Endothelial cell of umbilical vein (primary cell): ENCODE measurements around the gene HIKESHI. TPM values are rescaled to one million over a fixed set of nuclear protein-coding genes. Genes with fewer than 3 reads are reported as not detected.

ENCODE experiments used
- BruUV-seq: library from RNA; stranded (reverse); fragments of 400-500 nt; replicated peaks from 2 replicates; lab custom pipeline; 2021; lab: Mats Ljungman, UMichigan
- CTCF ChIA-PET: fragments of 300-600, 350-600 bp; sonication (Branson Sonifier 250); formaldehyde crosslinking; loops from one replicate; lab custom pipeline; 2021; ENCODE audit warnings: antibody characterized with exemption, inconsistent platforms; lab: Charles Lee
- POLR2A ChIA-PET: fragments of 300-600, 350-600 bp; sonication (Branson Sonifier 250); formaldehyde crosslinking; loops from one replicate; lab custom pipeline; 2021; ENCODE audit warnings: antibody characterized with exemption, inconsistent platforms; lab: Charles Lee
- DNase-seq: peaks from one replicate; pipeline ENCODE4 v3.0.0-alpha.2; 2011; ENCODE audit warnings: low read depth, low spot score
- FAIRE-seq: peaks from 2 replicates; lab custom pipeline; 2011; peaks lifted over from hg19 to GRCh38; lab: Jason Lieb, UNC
- H2AFZ ChIP-seq: 2 replicates; pipeline ENCODE4 v1.6.0; 2012; ENCODE audit warnings: low read depth, low read length, control low read depth, inconsistent platforms
- H3K27ac ChIP-seq: 2 replicates; pipeline ENCODE4 v1.5.1; 2011; ENCODE audit warnings: low read depth, mild to moderate bottlenecking, control low read depth, low read length, moderate library complexity; ENCODE audit not compliant: insufficient read depth
- H3K27me3 ChIP-seq, 2 experiments: 2 replicates each; pipeline versions ENCODE4 v1.6.0 to v1.6.1; 2011; ENCODE audit warnings: low read length in 2 of 2, mixed read lengths in 1 of 2; ENCODE audit not compliant: control insufficient read depth in 2 of 2, insufficient read depth in 2 of 2
- H3K36me3 ChIP-seq, 2 experiments: 2 replicates in 1 of 2; 3 replicates in 1 of 2; pipeline ENCODE4 v1.5.1; 2011; ENCODE audit warnings: low read length in 2 of 2, mild to moderate bottlenecking in 1 of 2, moderate library complexity in 1 of 2; ENCODE audit not compliant: control insufficient read depth in 2 of 2, insufficient read depth in 2 of 2; ENCODE audit errors: extremely low read depth in 1 of 2
- H3K4me1 ChIP-seq: 3 replicates; pipeline ENCODE4 v1.5.1; 2011; ENCODE audit warnings: mild to moderate bottlenecking, low read length; ENCODE audit not compliant: control insufficient read depth, insufficient read depth; ENCODE audit errors: extremely low read depth
- H3K4me2 ChIP-seq: 2 replicates; pipeline ENCODE4 v1.6.1; 2011; ENCODE audit warnings: low read length, control low read depth, mixed read lengths; ENCODE audit not compliant: insufficient read depth
- H3K4me3 ChIP-seq, 3 experiments: fragments of 200-600 bp in 1 of 3; sonication (generic), shearing (Covaris generic) in 1 of 3; replicated peaks in 1 of 3; 2 replicates each; pipeline ENCODE4 v1.5.1; 2011 to 2016; ENCODE audit warnings: control low read depth in 3 of 3, low read length in 3 of 3, mild to moderate bottlenecking in 2 of 3, inconsistent platforms in 1 of 3, low read depth in 1 of 3, moderate library complexity in 1 of 3; ENCODE audit not compliant: insufficient read depth in 1 of 3
- H3K79me2 ChIP-seq: 2 replicates; pipeline ENCODE4 v1.6.0; 2012; ENCODE audit warnings: low read length, inconsistent platforms; ENCODE audit not compliant: control insufficient read depth, insufficient read depth
- H3K9ac ChIP-seq: replicated peaks from 2 replicates; pipeline ENCODE3; 2011; ENCODE audit warnings: low read length, control low read depth; ENCODE audit not compliant: insufficient read depth; ENCODE audit errors: extremely low read depth
- H3K9me1 ChIP-seq: replicated peaks from 3 replicates; pipeline ENCODE4 v1.6.0; 2011; ENCODE audit warnings: mild to moderate bottlenecking, low read length; ENCODE audit not compliant: control insufficient read depth, insufficient read depth; ENCODE audit errors: extremely low read depth
- H3K9me3 ChIP-seq: replicated peaks from 2 replicates; pipeline ENCODE4 v1.5.1; 2012; ENCODE audit warnings: low read length, inconsistent platforms; ENCODE audit not compliant: control insufficient read depth, insufficient read depth
- H4K20me1 ChIP-seq: replicated peaks from 2 replicates; pipeline ENCODE3; 2011; ENCODE audit warnings: mild to moderate bottlenecking, low read length; ENCODE audit not compliant: control insufficient read depth, insufficient read depth; ENCODE audit errors: extremely low read depth
- CTCF ChIP-seq, 2 donors: IDR thresholded peaks; 1 replicate in 1 of 2; 2 replicates in 1 of 2; pipeline ENCODE4 v1.5.1; 2011; ENCODE audit warnings: low read length in 2 of 2, mild to moderate bottlenecking in 2 of 2, moderate library complexity in 2 of 2, control low read depth in 1 of 2, inconsistent platforms in 1 of 2, low read depth in 1 of 2; ENCODE audit not compliant: insufficient read depth in 1 of 2; ENCODE audit errors: extremely low read depth in 1 of 2
- JUN ChIP-seq: IDR thresholded peaks from 2 replicates; pipeline ENCODE4 v1.6.1; 2011; ENCODE audit warnings: borderline replicate concordance, low read depth; ENCODE audit not compliant: insufficient read length, insufficient read depth
- MAX ChIP-seq: IDR thresholded peaks from 2 replicates; pipeline ENCODE4 v1.6.1; 2011; ENCODE audit not compliant: insufficient read depth, insufficient read length
- MYC ChIP-seq: IDR thresholded peaks from one replicate; pipeline ENCODE4 v1.6.1; 2011; ENCODE audit warnings: mild to moderate bottlenecking, low read depth, low read length
- POLR2A ChIP-seq: IDR thresholded peaks from 2 replicates; pipeline ENCODE4 v1.6.1; 2012; ENCODE audit warnings: low read depth, mild to moderate bottlenecking, control low read depth, low read length
- dilution Hi-C: fragments of 300-500 bp; cut with MboI; formaldehyde crosslinking; loops from one replicate; pipeline ENCODE4 v1.15.0; 2019; ENCODE audit warnings: low sequenced_read_pairs; ENCODE audit not compliant: extremely low pct_ligation_motif_present
- intact Hi-C: fragments of 100-400 bp; cut with micrococcal nuclease; formaldehyde crosslinking; loops from one replicate; pipeline ENCODE4 v1.10.0; 2022
- polyA plus RNA-seq, 4 experiments: library from polyadenylated mRNA; depleted of rRNA in 3 of 4; stranded (reverse) in 3 of 4; unstranded in 1 of 4; fragments of >200 nt; gene quantifications; 2 replicates each; pipeline versions ENCODE4 v1.2.1 to v1.2.3, GENCODE V29; 2011 to 2012; ENCODE audit warnings: missing spikeins in 1 of 4
- total RNA-seq: library from RNA; stranded (reverse); gene quantifications from 2 replicates; pipeline ENCODE4 v1.2.3, GENCODE V29; 2021

The HIKESHI gene
- total and polyA plus RNA-seq, 2 donors (not counting 3 experiments of a cell fraction or from before 2014, with no cell fraction given), result 40.2 to 66.9 TPM

- DNase-seq (no peak), FAIRE-seq (no peak)
- ChIA-PET POLR2A (no interaction called here), CTCF (interaction anchor here (0.7 to 1.4 kb wide), 3 partner anchors 9 to 420 kb away, joined by 3 to 6 read pairs (median 4); partner anchors contain the start of gene CCDC83)
- dilution Hi-C loops (no loop called here), intact Hi-C loops (no loop called here)
- Histone ChIP-seq H4K20me1 (peaks cover 2% of the 10 kb centered on the region), H3K4me3 (no peak overlapping the region), H3K27ac (no peak overlapping the region), H3K9ac (no peak overlapping the region), H3K4me1 (no peaks in the 10 kb centered on the region), H3K4me2 (no peak overlapping the region), H3K36me3 (peaks cover 0 to 6% of the 10 kb centered on the region in 2 experiments), H3K79me2 (peaks cover 26% of the 10 kb centered on the region), H3K9me3 (no peaks in the 10 kb centered on the region), H3K27me3 (no peaks in the 10 kb centered on the region), H2AFZ (no peak overlapping the region), H3K9me1 (no peaks in the 10 kb centered on the region)
- TF ChIP-seq JUN (no peak), CTCF (IDR thresholded peaks at IDR 0.05; ENCODE audit: extremely low read depth in 1 of 2, insufficient read depth in 1 of 2, low read depth in 1 of 2, low read length in 2 of 2) (peak in 1 of 2 donors; percentile 23)
- BruUV-seq, result no TSS peak
Observed at GRCh38 chr11:86274503-86274902, 27.5 kb upstream of the HIKESHI start.

GRCh38 chr11:86274999-86275398, 27.0 kb upstream of the HIKESHI start:
- ChIA-PET CTCF (interaction anchor here (0.7 to 1.4 kb wide), 4 partner anchors 10 to 420 kb away, joined by 3 to 4 read pairs (median 4); partner anchors contain the start of gene CCDC83), POLR2A (no interaction called here)
- intact Hi-C loops, result no loop called here
- Histone ChIP-seq H3K27me3 (no peaks in the 10 kb centered on the region), H3K9me1 (no peaks in the 10 kb centered on the region), H3K4me3 (no peak overlapping the region), H4K20me1 (peaks cover 2% of the 10 kb centered on the region), H3K4me2 (no peak overlapping the region), H3K9ac (no peak overlapping the region), H3K4me1 (no peaks in the 10 kb centered on the region), H3K79me2 (peaks cover 21% of the 10 kb centered on the region), H3K9me3 (no peaks in the 10 kb centered on the region), H2AFZ (no peak overlapping the region), H3K27ac (no peak overlapping the region), H3K36me3 (peaks cover 0 to 8% of the 10 kb centered on the region in 2 experiments)
- no peak for DNase-seq
- BruUV-seq, result no TSS peak
- dilution Hi-C loops, result no loop called here
- FAIRE-seq, result no peak
- TF ChIP-seq POLR2A, result no peak
- no peak for TF ChIP-seq MAX
- no peak for TF ChIP-seq MYC
